Heart left ventricle (tissue), 13 donors: ENCODE results near the gene CAMK2D.

Source experiments
- POLR2A ChIP-seq, 2 donors: fragments of 450-650 bp; IDR thresholded peaks; one replicate each; pipeline ENCODE4 v1.6.1; 2017; ENCODE audit warnings: antibody characterized with exemption in 2 of 2, mild to moderate bottlenecking in 2 of 2, moderate library complexity in 2 of 2
- TF ChIP-seq, protein P1 (sequence below), 12 donors: fragments of 200-600 bp; sonication (generic) in 4 of 12; IDR thresholded peaks; one replicate each; pipeline versions ENCODE4 v1.5.0 to v1.8.0; 2018 to 2022; ENCODE audit warnings: antibody characterized with exemption in 12 of 12, mild to moderate bottlenecking in 5 of 12
- donor health status: ischemic (EF 13 %, LVEDD 7.1; RV severe dilation, severe dysfunction).
- donor health status: DM: no; HTN: yes; CAD: no.
- donor health status: DM: no; HTN: no; CAD: no.
- donor health status: ischemic (EF 25% LVEDD 6.9; RV normal size, moderate dysfunction).
- donor health status: ischemic (EF 25% LVEDD 5.7; RV mildly dilated, moderate dysfunction).
- donor health status: ischemic (EF 35%, LVEDD 5.7; RV mildly dilated, moderate dysfunction).
- donor health status: nonischemic (EF 11% LVEDD 7.7; RV severe dilation, severe dysfunction).
- donor health status: DM: yes; HTN: yes; CAD: no.
- donor health status: PGD.
- donor health status: ischemic (EF 29% LVEDD 5.4; RV normal size, mild dysfunction).
- donor health status: nonischemic (EF 23%, LVEDD 6.1; RV moderate dilation, normal function).

DNA sequence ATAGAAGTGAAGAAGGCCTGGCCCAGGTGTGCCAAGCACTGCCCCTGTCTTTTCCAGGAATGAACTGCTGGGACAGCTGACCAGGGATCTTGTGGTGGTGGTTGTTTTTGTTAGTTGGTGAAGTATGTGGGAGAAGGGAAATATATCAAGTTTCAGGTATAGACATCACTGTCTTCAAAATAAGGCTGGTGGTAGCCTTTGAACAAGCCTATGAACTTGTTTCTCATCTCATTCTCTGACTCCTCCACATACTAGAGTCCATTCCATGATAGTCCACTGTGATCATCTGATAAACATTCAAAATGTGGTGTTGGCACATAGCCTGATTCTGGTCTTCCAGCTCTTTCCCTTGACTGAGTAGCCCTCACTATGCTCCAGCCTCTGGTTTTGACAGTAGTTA is 303.7 kb downstream of the CAMK2D start:
- TF ChIP-seq POLR2A (IDR thresholded peaks at IDR 0.05), result no peak
- TF ChIP-seq, protein P1, sequence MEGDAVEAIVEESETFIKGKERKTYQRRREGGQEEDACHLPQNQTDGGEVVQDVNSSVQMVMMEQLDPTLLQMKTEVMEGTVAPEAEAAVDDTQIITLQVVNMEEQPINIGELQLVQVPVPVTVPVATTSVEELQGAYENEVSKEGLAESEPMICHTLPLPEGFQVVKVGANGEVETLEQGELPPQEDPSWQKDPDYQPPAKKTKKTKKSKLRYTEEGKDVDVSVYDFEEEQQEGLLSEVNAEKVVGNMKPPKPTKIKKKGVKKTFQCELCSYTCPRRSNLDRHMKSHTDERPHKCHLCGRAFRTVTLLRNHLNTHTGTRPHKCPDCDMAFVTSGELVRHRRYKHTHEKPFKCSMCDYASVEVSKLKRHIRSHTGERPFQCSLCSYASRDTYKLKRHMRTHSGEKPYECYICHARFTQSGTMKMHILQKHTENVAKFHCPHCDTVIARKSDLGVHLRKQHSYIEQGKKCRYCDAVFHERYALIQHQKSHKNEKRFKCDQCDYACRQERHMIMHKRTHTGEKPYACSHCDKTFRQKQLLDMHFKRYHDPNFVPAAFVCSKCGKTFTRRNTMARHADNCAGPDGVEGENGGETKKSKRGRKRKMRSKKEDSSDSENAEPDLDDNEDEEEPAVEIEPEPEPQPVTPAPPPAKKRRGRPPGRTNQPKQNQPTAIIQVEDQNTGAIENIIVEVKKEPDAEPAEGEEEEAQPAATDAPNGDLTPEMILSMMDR (IDR thresholded peaks at IDR 0.05), result no peak
